ENCODE results near the gene MRNIP.

Gene MRNIP

GRCh38 chr5:179862891-179863290, 4.3 kb upstream of the MRNIP start:
- TF ChIP-seq CTCF (IDR thresholded peaks at IDR 0.05; ENCODE audit: extremely low read depth, insufficient read depth, missing control alignments): no peak
- no peak for DNase-seq (ENCODE audit: low spot score)
- in situ Hi-C loops (cut with MboI; ENCODE audit: low pct_unique_long_range_greater_than_20kb, low sequenced_read_pairs, unreplicated experiment): no loop called here

- DNase-seq (ENCODE audit: low spot score): no peak
- no peak for TF ChIP-seq CTCF (IDR thresholded peaks at IDR 0.05; ENCODE audit: extremely low read depth, insufficient read depth, missing control alignments)
- in situ Hi-C loops (cut with MboI; ENCODE audit: low pct_unique_long_range_greater_than_20kb, low sequenced_read_pairs, unreplicated experiment): no loop called here
These were observed 3.7 kb upstream of the MRNIP start for GRCh38 chr5:179862296-179862695.

GRCh38 chr5:179860301-179860700, 1.7 kb upstream of the MRNIP start:
- no peak for DNase-seq (ENCODE audit: low spot score)
- TF ChIP-seq CTCF (IDR thresholded peaks at IDR 0.05; ENCODE audit: extremely low read depth, insufficient read depth, missing control alignments): no peak
- in situ Hi-C loops (cut with MboI; ENCODE audit: low pct_unique_long_range_greater_than_20kb, low sequenced_read_pairs, unreplicated experiment): no loop called here

GRCh38 chr5:179858241-179858585, 404 bp downstream of the MRNIP start:
- in situ Hi-C loops (cut with MboI; ENCODE audit: low pct_unique_long_range_greater_than_20kb, low sequenced_read_pairs, unreplicated experiment): no loop called here
- no peak for TF ChIP-seq CTCF (IDR thresholded peaks at IDR 0.05; ENCODE audit: extremely low read depth, insufficient read depth, missing control alignments)
- DNase-seq (ENCODE audit: low spot score): no peak

- DNase-seq (ENCODE audit: low spot score): no peak
- in situ Hi-C loops (cut with MboI; ENCODE audit: low pct_unique_long_range_greater_than_20kb, low sequenced_read_pairs, unreplicated experiment): no loop called here
- TF ChIP-seq CTCF (IDR thresholded peaks at IDR 0.05; ENCODE audit: extremely low read depth, insufficient read depth, missing control alignments): no peak
These were observed 4.3 kb downstream of the MRNIP start for GRCh38 chr5:179854356-179854755.

- in situ Hi-C loops (cut with MboI; ENCODE audit: low pct_unique_long_range_greater_than_20kb, low sequenced_read_pairs, unreplicated experiment): no loop called here
- DNase-seq (ENCODE audit: low spot score): no peak
- no peak for TF ChIP-seq CTCF (IDR thresholded peaks at IDR 0.05; ENCODE audit: extremely low read depth, insufficient read depth, missing control alignments)
These were observed 5.5 kb downstream of the MRNIP start for GRCh38 chr5:179852993-179853547.

- in situ Hi-C loops (cut with MboI; ENCODE audit: low pct_unique_long_range_greater_than_20kb, low sequenced_read_pairs, unreplicated experiment): no loop called here
- no peak for DNase-seq (ENCODE audit: low spot score)
- TF ChIP-seq CTCF (IDR thresholded peaks at IDR 0.05; ENCODE audit: extremely low read depth, insufficient read depth, missing control alignments): no peak
These were observed 17.0 kb downstream of the MRNIP start for GRCh38 chr5:179841621-179842020.

Measured in GM13977 (cell line).